Measurements from ENCODE around the gene CHST12.

DNA sequence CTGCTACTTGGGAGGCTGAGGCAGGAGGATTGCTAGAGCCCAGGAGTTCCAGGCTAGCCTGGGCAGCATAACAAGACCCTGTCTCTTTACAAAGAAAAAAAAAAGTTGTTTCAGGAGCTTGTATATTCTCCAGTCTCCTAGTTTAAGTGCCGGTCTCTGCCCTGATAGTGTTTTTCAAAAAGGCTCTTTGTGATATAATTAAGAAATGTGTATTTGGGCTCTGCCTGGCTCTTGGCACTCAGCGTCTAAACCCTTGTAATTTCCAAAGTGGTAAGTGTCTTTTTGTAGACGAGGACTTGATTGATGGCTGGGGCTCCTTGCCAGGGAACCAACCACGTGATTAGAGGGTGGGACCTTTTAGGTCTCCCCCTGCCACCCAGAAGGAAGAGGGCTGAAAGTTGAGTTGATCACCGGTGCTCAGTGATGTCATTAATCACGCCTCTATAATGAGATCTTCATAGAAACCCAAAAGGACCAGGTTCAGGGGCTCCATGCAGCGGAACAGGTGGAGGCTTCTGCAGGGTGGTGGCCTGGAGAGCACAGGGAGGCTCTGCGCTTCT lies 44.4 kb upstream of the CHST12 start:
- TF ChIP-seq CTCF (IDR thresholded peaks at IDR 0.05) (no peak), POLR2A (IDR thresholded peaks at IDR 0.05) (no peak)
